Neural progenitor cell (in vitro differentiated cells): ENCODE measurements around the gene POLE.

Source experiments
- CTCF ChIP-seq: fragments of 200-600 bp; sonication (generic); IDR thresholded peaks from 2 replicates; pipeline ENCODE4 v1.5.1; 2017; ENCODE audit warnings: antibody characterized with exemption, mild to moderate bottlenecking
- EZH2phosphoT487 ChIP-seq: fragments of 200-600 bp; sonication (generic); IDR thresholded peaks from 2 replicates; pipeline ENCODE4 v1.6.1; 2017; ENCODE audit warnings: antibody characterized with exemption

GRCh38 chr12:132611620-132612019, 75.5 kb downstream of the POLE start:
- TF ChIP-seq CTCF, result no peak
- TF ChIP-seq EZH2phosphoT487, result no peak
